GM19238 (cell line): ENCODE results near the gene GPNMB.

Experiments used
- DNase-seq: peaks from one replicate; pipeline ENCODE4 v3.0.0; 2011; ENCODE audit warnings: low spot score; ENCODE audit not compliant: insufficient read length

The GPNMB gene

DNA sequence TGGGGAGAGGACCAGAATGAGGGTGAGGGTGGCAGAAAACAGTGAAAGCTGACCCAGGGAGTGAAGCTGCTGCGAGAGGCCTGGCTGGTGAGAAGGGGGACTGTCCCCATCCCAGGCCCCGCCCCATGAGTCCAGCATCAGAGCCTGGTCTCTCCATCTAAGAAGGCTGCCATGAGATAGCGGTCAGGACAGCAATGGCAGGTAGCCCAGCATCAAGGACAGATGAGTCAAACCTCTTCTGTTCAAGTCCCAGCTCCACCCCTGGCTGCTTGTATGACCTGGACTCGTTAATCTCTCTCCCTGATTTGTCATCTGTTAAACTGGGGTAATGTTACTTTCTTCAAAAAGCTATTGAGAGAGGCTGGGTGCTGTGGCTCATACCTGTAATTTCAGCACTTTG lies 22.2 kb downstream of the GPNMB start:
- DNase-seq: no peak

DNA sequence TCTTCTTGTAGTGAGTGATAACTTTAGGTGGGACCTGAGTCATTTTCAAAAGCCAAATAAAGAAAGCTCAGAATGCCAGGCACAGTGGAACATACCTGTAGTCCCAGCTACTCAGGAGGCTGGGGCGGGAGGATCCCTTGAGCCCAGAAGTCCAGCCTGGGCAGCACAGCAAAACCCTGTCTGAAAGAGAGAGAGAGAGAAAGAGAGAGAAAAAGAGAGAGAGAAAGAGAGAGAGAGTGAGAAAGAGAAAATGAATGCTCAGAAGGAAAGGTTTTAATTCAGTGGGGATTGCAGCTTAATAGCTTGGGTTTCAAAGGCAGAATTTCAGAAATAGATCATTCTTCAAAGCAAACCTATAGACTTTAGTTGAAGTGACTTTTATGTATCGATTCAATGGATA lies 25.7 kb downstream of the GPNMB start:
- no peak for DNase-seq

DNA sequence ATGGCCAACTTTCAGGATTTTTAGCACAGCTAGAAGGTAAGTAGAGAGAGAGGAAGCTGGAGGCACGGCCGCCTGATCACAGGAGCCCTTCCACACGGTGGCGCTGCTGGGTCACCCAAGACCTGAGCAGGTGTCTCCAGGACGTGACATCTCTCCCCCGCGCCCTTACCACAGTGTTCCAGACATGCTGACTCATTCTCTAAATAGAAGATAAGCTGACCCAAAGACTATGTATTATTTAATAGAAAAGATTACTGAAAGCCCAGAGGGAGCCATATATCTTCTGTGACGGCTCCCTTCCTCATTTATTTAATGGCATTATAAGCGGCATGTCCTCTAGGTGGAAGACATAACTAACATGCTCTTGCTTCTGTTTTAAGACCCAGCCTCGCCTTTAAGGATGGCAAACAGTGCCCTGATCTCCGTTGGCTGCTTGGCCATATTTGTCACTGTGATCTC lies 26.6 kb downstream of the GPNMB start:
- peak; percentile 67 for DNase-seq

DNA sequence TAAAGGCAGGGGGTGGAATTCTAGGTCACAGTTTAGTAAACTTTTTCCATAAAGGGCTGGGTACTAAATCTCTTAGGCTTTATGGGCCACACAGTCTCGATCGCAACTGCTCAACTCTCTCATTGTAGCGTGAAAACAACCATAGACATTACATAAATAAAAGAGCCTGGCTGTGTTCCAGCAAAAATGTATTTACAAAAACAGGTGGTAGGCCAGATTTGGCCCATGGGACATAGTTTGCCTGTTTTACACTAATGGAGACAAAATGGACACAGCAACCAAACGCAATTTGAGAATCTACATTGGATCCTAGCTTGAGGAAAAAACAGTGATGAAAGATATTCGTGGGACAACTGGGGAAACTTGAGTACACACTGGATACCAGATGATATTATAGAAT lies 29.3 kb downstream of the GPNMB start:
- no peak for DNase-seq

DNA sequence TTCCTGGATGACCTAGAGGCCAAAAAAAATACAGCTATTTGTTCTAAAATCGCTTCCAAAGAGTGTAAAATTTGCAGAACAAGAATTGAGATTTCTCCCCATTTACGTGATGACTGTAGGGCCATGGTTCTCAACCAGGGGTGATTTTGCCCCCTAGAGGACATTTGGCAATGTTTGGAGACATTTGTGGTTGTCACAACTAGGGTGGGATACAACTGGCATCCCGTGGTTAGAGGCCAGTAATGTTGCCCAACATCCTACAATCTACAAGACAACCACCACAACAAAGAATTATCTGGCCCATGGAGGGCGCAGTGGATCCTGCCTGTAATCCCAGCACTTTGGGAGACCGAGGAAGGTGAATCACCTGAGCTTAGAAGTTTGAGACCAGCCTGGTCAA lies 29.8 kb downstream of the GPNMB start:
- no peak for DNase-seq

DNA sequence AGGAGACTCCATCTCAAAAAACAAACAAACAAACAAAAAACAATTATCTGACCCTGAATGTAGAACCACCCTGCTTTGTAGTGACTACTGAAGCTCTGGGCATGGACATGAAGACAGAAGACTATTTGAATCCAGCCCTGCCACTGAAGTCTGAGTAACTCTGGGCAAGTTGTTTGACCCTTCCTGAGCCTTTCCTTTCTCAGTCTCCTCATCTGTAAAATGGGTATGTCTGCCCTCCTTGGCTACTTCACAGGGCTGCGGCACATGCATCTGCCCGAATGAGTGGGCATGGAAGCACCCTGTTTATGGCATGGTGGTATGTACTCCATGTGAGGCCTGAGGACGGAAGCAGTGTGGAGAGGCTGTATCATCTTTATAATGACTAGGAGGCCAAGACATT lies 30.4 kb downstream of the GPNMB start:
- DNase-seq: no peak

DNA sequence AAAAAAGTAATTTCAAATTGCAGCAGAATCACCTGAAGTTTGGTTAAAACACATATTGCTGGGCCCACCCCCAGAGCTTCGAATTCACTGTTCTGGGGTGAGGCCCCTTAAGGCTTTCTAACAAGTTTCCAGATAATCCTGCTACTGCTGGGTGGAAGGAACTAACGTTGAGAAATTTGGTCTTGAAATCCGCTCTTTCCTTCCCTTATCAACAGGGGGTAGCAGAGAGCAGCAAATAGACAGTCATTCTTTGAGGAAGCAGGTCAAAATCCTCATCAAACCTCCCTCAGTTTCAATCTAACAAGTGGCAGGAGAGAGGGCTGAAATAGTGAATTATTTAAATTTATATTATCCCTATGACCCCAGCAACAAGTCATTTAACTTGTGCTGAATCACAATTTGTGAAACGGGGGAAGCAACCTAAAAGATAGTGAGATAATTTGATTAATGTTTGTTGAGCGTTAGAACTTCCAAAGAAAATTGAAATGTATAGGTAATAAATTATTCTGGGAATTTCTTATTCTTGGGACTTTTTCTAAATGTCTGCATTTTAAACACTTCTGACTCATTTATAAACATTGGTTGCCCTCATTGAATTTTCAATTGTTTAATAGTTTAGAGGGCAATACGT lies 30.9 kb downstream of the GPNMB start:
- no peak for DNase-seq

DNA sequence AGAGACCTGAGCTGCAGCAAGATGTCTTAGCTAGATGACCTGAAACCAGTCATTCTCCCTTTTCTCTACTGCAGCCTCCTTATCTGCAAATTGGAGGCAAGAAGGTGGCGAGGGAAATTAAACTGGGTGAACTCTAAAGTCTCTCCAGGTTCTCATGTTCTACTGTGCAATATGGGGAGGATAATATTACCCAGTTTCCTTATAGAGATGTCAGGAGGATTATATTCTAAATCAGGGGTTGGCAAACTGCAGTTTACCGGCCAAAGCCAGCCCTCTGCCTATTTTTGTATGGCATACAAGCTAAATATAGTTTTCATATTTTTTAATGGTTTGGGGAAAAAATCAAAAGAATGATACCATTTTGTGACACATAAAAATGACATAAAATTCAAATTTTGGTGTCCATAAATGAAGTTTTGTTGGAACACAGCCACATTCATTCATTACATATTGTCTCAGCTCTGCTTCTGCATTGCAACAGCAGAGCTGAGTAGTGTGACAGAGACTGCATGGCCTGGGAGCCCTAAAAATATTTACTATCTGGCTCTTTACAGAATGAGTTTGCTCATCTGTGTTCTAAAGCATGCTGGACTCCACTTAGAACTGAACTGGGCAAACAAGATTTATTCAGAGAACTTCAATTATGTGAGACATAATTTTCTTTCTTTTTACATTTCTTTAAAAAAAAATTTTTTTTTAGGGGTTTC lies 33.4 kb downstream of the GPNMB start:
- no peak for DNase-seq

DNA sequence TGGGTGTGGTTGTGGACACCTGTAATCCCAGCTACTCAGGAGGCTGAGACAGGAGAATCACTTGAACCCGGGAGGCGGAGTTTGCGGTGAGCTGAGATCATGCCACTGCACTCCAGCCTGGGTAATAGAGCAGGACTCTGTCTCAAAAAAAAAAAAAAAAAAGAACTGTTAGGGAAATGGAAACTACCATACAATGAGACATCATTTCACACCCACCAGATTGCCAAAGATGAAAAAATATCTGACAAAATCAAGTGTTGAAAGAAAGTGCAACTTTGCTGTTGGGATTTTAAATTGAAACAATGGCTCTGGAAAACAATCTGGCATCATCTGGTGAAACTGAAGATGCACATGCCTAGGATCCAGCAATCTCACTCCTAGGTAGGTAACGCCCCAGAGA lies 36.5 kb downstream of the GPNMB start:
- no peak for DNase-seq

DNA sequence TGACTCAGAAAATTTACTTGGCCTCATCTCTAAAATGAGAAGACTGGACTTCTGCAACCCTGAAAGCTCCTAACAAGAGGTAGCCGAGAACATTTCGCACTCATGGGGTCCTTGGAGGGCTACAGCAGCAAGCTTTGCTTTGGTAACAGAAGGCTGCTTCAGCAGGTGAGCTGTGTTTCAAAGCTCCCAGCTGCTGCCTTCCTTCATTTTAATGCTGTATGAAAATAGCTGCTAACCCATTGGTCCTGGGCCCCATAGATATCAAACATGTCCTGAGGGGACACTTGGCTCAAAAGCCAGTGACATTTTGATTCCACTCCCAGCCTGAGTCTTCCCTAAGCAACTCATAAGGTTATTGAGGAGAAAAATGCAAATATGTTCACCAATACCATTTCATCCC lies 38.3 kb downstream of the GPNMB start:
- DNase-seq: no peak

DNA sequence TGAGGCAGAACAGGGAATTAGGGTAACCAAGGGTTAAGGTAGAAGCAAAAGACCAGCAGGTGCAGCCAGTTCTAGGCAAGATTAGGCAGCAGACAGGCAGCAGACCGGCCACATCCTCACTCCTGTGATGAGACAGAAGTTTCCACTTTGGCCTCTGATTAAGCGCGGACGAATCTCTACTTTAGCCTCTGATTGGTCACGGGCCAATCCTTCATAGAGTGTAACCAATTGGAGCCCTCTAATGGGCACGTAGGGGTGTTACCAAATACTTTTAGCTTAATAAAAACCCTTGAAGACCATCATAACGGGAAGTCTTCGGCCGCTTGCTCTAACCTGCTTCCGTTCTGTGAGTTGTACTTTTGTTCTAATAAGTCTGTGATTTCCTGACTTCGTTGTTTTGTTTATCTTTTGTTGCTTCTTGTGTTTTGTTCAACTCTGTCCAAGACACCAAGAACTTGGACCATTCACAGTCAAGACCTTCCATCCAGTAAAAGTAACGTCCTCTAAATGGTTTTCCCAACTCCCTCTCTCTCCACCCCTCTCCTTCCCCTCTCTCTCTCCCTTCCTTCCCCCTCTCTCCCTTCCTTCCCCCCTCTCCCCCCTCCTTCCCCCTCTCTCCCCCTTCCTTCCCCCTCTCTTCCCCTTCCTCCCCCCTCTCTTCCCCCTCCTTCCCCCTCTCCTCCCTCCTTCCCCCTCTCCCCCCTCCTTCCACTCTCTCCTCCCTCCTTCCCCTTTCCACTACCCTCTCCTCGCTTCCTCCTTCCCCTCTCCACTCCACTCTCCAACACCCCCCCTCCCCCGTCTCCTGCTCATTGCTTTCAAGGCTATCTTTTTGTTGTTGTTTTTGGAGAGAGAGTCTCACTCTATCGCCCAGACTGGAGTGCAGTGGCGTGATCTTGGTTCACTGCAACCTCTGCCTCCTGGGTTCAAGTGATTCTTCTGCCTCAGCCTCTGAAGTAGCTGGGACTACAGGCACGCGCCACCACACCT lies 39.4 kb downstream of the GPNMB start:
- no peak for DNase-seq

DNA sequence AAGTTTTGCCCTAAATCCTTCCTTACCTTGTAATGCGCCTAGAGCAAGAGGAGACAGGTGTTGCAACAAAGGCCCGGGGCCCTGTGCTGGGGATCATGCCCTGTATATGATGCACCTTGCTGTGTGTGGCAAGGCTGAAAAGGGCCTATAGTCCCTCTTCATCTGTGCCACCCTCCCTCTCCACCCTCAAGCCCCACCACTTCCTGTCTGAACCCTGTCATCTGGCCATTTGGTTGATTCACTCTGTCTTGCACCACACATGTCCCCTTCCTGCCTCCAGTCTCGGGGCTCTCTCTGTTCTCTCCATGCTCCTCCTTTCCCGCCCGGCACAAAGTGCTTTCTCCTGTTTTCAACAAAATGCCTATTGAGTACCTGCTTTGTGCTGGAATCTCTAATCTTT lies 41.0 kb downstream of the GPNMB start:
- DNase-seq: no peak

DNA sequence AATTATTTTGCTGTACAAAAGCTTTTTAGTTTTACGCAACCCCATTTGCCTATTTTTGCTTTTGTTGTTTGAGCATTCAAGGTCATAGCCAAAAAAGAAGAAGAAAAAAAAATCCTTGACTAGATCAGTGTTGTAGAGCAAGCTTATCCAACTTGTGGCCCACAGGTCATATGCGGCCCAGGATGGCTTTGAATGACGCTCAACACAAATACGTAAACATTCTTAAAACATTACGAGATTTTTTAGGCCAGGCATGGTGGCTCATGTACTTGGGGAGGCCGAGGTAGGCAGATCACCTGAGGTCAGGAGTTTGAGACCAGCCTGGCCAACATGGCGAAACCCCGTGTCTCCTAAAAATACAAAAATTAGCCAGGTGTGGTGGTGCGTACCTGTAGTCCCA lies 44.4 kb downstream of the GPNMB start:
- no peak for DNase-seq

DNA sequence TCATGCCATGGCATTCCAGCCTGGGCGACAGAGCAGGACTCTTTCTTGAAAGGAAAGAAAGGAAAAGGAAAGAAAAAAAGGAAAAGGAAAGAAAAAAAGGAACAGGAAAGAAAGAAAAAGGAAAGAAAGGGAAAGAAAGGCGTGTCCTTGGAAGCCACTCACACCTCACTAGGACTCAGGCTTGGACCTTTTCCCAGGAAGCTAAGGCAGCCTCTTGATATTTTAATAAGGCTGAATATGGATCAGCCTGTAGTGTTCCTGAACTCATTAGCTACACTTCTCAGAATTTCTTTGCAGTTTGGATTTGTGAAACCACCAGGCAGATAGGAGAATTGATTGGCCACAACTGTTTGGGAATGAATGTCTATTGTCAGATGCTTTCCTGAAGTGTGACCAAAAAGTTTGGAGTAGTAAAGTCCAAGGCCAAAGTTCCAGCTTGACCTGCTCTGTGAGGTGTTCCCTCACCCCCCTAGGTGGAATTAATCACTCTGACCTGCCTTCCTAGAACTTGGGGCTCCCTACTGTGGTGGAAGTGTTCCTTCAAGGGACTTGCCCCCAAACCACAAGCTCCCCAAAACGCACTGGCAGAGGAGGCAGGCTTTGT lies 45.5 kb downstream of the GPNMB start:
- no peak for DNase-seq

DNA sequence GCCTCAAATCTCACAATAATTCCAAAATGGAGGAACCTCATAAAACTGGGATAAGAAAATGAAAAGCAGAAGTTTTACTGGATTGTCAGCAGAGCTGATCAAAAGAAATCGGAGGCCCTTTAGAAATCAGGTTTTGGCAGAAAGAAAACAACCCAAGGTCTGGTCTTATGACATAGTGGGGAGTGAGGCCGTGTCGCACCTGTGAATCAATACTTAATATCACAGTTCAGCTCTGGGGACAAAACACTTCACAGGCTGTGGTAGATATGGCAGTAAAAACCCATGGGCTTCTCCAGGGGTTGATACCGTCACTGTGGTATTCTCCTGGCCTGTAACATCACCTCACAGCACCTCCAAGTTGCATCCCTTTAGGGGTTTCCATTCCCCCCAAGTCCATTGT lies 46.0 kb downstream of the GPNMB start:
- DNase-seq: no peak

DNA sequence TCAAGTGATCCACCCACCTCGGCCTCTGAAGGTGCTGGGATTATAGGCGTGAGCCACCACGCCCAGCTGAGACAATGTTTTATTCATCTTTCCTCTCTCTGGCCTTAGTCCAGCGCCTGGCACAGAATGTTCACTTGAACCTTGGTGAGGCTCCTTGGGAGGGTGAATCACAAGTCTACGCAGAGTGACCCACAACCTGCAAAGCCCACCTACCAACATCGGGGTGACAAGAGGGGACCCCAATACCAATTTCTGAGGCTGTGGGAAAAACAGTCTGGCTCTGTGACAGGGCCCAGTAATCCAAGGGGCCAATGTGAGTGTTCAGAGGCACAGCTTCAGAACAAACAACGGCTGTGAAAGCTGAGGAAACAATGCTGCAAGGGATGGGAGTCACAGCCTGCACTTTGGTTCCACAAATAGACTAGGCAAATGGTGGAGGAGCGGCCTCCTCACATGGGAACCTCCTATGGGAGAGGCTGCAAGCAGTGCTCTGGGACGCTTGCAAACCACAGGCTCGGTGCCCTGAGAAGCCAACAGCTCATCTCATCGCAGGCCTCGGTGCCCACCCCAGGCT lies 47.0 kb downstream of the GPNMB start:
- DNase-seq: no peak

DNA sequence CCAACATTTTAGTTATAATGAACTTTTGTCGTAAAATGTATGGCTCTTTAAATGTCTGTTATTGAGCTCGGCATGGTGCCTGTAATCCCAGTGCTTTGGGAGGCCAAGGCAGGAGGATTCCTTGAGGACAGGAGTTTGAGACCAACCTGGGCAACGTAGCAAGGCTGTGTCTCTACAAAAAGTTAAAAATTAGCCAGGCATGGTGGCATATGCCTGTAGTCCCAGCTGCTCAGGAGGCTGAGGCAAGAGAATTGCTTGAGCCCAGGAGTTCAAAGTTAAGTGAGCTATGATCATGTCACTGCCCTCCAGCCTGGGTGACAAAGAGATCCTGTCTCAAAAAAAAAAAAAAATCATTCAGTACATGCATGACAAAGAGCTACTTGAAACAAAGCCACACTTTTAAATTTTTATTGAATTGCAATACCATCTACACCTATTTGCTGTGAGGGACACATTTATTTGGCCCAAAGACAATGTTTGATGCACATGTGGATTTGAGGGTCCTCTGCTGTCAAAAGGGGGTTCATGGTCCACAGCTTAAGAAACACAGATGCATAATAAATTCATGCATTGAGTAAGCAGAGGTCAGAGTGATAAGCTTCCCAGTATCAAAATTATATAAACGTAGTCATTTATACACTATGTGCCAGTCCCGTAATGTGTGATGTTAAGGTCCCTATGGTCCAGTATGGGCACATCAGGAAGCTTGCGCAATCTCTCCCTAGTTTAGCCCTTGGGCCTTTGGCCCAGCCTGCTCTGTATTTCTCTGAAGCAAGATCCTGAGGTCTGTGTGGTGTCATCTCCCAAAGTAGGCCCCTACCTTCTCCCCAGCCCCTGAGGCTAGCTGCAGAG lies 48.2 kb downstream of the GPNMB start:
- DNase-seq: no peak

DNA sequence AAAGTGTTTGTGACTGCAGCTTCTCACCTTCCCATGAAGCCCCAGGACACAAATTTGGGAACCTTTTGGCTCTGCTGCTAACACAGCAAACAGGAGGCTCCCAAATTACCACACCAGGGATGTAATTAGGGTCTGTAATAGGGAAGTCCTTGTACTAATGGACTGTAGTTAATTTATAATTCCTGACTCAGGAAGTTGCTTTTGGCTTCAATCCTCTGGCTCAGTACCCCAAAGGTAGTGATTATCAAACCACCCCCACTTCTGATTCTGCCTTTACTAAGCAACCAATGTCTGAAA lies 48.8 kb downstream of the GPNMB start:
- DNase-seq: no peak

DNA sequence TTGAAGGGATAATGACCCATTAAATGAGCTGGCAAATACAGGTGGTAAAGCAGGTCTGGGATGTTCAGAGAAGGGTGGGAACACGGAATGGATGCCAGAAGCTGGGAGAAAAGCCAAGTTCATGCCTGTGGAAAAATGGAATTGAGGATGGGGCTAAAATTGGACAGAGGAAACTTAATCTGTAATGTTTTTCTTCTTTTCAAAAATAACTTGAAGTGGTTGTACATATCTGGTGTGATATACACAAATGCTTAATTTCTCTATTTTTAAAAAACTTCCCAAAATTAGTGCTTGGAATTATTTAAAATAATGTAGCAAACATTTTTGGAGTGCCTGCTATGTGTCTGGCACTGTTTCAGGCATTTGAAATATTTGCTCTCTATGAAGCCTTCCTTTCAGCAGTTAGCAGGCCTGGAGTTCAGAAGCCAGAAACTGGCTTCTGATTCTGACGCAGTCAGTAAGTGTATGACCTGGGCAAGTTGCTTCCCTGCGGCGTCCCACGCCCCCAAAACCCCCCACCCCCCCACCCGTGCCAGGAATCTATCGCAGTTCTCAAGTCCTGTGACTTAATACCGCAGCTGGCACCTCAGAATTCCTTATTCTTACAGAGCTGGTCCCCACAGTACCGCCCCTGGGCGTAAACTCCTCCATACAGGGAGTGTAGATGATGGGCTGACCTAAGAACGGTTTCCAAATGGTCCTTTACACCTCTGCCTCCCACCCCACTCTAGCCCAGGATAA lies 51.7 kb downstream of the GPNMB start:
- no peak for DNase-seq
